GM19240 (cell line): ENCODE results near the gene KIAA0232.

Source experiments
- DNase-seq: peaks from one replicate; pipeline ENCODE4 v3.0.0; 2011; ENCODE audit warnings: low spot score; ENCODE audit not compliant: insufficient read length

Gene KIAA0232

DNA sequence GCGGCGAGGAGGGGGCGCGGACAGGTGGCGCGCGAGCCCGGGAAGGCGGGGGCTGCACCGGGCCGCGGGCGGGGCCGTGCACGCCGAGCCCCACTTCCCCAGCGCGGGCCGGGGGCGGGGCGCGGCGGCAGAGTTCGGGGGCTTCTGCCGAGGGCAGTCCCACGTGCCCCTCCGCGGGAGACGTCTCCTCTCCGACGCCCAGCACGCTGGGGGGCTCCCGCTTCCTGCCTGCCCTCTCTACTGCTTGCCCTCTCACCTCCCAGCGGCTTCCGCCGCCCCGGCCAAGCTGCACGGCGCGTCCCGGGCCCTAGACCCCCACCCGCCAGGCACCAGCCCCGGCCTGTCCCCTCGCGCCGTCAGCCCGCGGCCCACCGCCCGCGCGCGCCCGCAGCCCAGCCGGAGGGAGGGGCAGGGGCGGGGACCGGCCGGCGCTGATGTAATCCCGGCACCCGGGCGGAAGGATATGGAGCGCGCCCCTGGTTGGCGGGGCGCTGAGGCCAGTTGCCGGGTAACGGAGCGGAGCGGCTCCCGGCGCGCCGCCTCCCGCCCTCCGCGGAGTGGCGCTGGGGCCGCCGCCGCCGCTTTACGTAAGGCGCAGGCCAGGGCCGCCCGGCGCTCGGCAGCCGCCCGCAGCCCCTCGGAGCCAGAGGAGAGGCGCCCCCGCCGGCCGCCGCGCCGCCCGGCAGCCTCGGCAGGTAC is at the start of gene KIAA0232:
Gene KIAA0232 (plus strand): TSS at position 581 of the 699 bp plus-strand sequence. CDS start 41,727 bp downstream, outside the sequence.
- peak; percentile 95 for DNase-seq

GRCh38 chr4:6733358-6734164 is 49.0 kb upstream of the KIAA0232 start:
- DNase-seq = no peak

DNA sequence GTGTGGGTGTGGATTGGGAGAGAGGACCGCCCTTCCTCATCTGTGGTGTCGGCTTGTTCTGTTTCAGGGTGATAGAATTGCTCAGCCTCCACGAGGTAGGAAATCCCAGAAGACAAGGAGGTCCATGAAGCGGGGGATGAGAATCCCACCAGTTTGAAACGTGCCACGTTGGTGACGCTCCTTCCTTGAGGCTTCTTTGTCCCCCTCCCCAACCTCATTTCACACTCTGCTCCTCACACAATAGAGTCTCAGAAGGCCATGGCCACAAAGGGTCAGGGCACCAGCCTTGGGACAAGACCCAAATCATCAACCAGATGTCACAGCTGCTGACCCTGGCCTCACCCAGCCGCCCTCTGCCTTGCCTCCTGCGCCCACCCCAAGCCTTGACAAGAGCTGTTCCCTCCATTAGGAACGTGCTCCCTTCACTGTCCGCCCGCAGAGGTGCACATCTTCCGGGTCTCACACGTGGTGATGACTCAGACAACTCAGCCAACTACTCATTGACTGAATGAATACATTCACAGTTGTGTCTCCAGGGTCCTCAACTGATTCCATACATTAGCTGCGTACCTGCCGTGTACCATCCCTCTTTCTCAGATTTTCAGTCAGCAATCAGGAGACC is 48.3 kb upstream of the KIAA0232 start:
- no peak for DNase-seq

DNA sequence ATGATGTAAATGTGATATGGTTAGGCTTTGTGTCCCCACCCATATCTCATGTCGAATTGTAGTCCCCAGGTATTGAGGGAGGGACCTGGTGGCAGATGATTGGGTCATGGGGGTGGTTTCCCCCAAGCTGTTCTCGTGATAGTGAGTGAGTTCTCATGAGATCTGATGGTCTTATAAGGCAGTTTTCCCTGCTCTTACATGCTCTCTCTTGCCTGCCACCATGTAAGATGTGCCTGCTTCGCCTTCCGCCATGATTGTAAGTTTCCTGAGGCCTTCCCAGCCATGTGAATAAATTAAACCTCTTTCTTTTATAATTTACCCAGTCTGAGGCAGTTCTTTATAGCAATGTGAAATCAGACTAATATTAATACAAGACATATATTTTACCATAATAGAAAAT is 42.6 kb upstream of the KIAA0232 start:
- DNase-seq = no peak

- no peak for DNase-seq
Measured at GRCh38 chr4:6740347-6740746, 42.2 kb upstream of the KIAA0232 start.

- DNase-seq = no peak
Measured at GRCh38 chr4:6742507-6742906, 40.0 kb upstream of the KIAA0232 start.

DNA sequence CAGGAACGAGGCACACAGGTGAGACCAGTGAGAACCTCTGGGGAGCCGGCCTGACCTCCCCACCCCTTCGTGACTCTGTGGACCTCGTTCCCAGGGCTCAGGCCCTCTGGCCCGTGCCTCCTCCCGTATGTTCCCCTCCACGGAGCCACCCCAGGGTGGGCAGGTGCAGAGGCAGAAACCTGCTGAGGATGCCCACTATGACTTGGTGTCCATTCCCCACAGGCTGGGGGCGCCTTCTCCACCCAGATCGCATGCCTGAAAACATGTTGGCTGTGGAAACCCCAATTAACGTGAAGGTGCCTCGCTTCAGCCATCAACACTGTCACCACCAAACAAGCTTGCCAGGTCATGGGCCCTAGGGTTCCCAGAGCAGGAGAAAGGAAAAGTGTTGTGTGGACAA is 39.5 kb upstream of the KIAA0232 start:
- DNase-seq = no peak

DNA sequence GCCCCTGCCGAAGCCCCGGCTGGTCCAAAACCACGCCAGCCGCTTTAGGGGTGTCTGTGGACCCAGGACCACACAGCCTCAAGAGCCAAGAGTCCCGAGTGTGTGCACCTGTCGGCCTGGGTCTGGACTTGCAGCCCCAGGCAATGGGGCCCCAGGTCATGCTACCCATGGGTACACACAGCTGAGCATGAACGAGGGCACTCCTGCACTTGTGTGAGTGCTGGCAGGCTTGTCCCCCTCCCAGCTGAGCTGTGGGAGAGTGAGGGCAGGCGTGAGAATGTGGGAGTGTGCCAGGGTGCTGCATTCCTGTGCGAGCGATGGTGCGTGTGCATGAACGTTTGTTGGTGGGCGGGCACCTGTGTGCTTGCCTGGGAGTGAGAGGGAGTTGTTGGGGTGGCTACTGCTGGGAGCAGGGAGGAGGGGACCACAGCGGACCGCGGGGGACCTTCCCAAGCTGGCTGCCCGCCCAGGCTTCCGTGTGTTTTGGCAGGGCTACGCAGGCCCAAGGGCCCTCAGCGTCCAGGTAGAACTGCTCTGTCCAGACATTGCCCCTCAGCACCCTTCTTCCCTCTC is 35.7 kb upstream of the KIAA0232 start:
- DNase-seq = no peak

- DNase-seq = no peak
Measured at GRCh38 chr4:6747294-6748051, 35.1 kb upstream of the KIAA0232 start.

GRCh38 chr4:6748286-6748685 is 34.2 kb upstream of the KIAA0232 start:
- DNase-seq = no peak

DNA sequence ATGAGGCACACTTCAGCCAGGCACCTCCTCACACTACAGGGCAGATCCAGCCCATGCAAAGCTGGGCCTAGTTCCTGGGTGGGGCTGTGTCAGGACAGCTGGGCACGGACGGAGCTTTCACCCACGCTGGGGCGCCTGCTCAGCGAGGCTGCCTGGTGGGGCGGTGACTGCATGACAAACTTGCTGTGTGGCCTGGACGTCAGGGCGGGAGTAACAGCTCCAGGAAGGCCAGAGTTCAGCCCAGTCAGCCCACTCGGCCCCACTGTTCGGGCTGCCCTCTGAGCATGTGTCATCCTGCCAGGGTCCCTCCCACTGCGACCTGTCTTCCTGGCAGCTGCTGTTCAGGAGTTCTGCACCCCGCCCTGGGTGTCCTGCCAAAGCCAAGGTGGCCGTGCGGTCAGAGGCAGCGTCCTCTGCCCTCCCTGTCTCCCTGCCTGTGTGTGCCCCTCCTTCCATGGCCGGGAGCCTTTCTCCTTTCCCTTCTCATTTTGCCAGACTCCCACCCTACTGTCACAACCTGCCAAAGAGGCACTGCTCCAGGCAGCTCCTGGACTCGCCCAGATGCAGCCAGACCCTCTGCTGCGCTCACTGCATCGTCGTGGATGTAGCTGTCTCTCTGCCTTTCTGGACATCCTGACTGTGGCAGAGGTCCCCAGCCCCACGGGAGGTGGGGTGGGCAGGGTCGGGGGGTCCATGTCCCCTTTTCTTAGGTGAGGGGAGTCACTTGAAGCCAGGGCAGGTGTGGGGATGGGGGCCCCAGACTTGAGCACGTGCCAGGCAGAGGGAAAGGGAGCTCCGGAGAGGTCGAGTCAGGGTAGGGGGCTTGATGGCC is 33.0 kb upstream of the KIAA0232 start:
- DNase-seq = no peak

GRCh38 chr4:6750286-6751221 is 32.0 kb upstream of the KIAA0232 start:
- DNase-seq = no peak

DNA sequence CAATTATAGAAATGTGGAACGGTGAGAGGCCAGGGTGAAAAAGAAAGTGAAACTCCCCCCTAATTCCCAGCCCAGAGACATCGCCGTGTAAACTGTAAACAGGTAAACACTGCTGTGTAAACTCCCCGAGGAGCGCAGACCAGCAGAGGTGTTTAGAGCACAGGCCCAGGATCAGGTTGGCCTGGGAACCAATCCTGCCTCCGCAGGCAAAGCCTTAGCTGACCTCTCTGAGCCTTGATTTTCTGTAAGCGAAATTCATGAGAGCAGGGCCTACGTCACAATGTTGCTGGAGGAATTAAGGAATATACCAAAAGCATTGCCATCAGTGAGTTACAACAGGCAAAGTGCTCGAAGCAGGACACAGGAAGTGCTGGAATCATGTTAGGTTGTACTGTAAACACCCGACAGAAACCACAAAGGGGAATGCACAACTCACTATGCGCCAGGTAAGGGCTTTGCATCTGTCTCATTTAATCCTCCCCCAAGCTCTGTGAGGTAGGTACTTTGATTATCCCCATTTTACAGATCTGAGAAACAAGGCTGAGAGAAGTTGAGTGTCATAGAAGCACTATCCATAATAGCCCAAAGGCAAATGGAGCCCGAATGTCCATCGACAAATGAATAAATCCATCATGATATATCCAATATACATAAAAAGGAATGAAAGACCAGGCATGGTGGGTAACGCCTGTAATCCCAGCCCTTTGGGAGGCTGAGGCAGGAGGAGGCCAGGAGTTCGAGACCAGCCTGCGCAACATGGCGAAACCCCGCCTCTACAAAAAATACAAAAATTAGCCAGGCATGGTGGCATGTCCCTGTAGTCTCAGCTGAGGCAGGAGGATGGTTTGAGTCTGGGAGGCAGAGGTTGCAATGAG is 30.7 kb upstream of the KIAA0232 start:
- no peak for DNase-seq

- DNase-seq = no peak
Measured at GRCh38 chr4:6752486-6752829, 30.1 kb upstream of the KIAA0232 start.

DNA sequence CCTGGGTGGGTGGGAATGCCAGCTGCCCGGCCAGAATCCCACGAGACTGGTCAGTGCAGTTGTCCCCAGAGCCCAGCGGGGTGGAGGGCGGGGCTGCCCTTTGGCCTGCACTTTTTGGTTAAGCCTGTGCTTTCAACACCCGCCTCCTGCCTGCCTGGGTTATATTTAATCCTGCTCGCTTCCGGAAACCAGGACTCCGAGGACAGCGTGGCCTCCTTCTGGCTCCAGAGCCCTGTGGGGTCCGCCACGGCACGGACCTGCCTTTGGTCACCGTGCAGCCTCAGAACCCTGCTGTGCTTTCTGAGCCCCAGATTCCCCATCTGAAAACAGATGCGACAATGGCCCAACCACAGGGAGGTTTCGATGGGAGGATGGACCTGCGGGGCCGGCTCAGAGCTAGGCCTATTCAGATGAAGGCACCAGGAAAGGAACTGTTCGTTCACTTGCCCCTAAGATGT is 29.4 kb upstream of the KIAA0232 start:
- no peak for DNase-seq

GRCh38 chr4:6753891-6754290 is 28.6 kb upstream of the KIAA0232 start:
- DNase-seq = no peak

DNA sequence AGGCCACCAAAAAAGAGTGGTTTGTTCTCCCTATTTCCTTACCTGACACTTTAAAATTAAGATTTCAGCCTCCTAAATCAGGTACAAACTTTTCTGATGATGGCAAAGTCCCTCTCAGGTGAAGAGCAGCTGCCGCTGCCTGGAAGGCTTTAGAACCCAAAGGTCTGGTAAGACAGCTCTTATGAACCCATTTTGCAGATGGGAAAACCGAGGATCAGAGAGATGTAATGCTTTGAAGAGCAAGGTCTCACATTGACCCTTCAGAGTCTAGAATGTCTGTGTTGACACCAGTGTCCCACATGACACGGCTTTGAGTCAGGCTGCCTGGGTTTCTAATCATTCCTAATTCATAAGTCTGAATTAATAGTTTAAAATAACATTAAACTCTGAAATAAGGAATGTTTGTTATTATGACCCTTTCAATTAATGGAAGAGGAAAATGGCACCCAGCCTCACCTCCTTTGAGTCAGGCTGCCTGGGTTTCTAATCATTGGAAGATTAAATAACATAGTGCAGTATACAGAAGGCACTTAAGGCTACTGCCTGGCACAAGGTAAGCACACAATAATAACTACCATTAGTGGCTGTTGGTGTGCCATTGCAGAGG is 27.9 kb upstream of the KIAA0232 start:
- DNase-seq = no peak
